Prostate gland (tissue), 2 donors: ENCODE results near the gene ZMAT5. TPM values are rescaled to one million over a fixed set of nuclear protein-coding genes. Genes with fewer than 3 reads are reported as not detected.

Source experiments
- DNase-seq: peaks from one replicate; pipeline ENCODE4 v3.0.0-alpha.2; 2019; ENCODE audit warnings: low spot score
- H3K27ac ChIP-seq, 2 donors: fragments of 200-600 bp; sonication (generic); 2 replicates each; pipeline ENCODE4 v1.5.1; 2017 to 2019
- H3K27me3 ChIP-seq: fragments of 200-600 bp; sonication (generic); replicated peaks from 2 replicates; pipeline ENCODE4 v1.5.1; 2019; ENCODE audit not compliant: insufficient read depth
- H3K36me3 ChIP-seq, 2 donors: fragments of 200-600 bp; sonication (generic); 1 replicate in 1 of 2; 2 replicates in 1 of 2; pipeline versions ENCODE4 v1.5.1 to v1.8.1; 2017 to 2019
- H3K4me1 ChIP-seq: fragments of 200-600 bp; sonication (generic); replicated peaks from 2 replicates; pipeline ENCODE4 v1.5.1; 2019
- H3K4me3 ChIP-seq, 2 donors: fragments of 200-600 bp; sonication (generic); 2 replicates each; pipeline ENCODE4 v1.5.1; 2017 to 2019
- H3K9me3 ChIP-seq: fragments of 200-600 bp; sonication (generic); 2 replicates; pipeline ENCODE4 v1.5.1; 2017
- CTCF ChIP-seq, 4 experiments: fragments of 200-600 bp in 2 of 4; fragments of 450-650 bp in 2 of 4; sonication (generic) in 2 of 4; IDR thresholded peaks; 1 replicate in 3 of 4; 2 replicates in 1 of 4; pipeline ENCODE4 v1.5.1; 2016 to 2019; ENCODE audit warnings: antibody characterized with exemption in 4 of 4, mild to moderate bottlenecking in 2 of 4, moderate library complexity in 2 of 4
- POLR2A ChIP-seq: fragments of 450-650 bp; IDR thresholded peaks from one replicate; pipeline ENCODE4 v1.6.1; 2016; ENCODE audit warnings: antibody characterized with exemption, mild to moderate bottlenecking
- POLR2AphosphoS5 ChIP-seq: sonication (generic); formaldehyde crosslinking; IDR thresholded peaks from one replicate; pipeline ENCODE4 v1.6.1; 2017; ENCODE audit warnings: antibody characterized with exemption
- WGBS: methylation state at CpG from one replicate; pipeline ENCODE4 v1.1.5; 2018; 5-methylcytosine and 5-hydroxymethylcytosine counted together
- intact Hi-C: fragments of 100-400 bp; cut with DNase I; formaldehyde crosslinking; loops from one replicate; pipeline ENCODE4 v1.14.2; 2022
- total RNA-seq, 2 donors: library from RNA; depleted of rRNA; stranded (reverse); fragments of >200 nt; gene quantifications; one replicate each; pipeline ENCODE4 v1.1.0, GENCODE V29; 2016

ZMAT5 gene
- total RNA-seq, 2 donors from 2014 or later: 32.9 to 33.5 TPM

- TF ChIP-seq CTCF (IDR thresholded peaks at IDR 0.05) (no peak), POLR2A (no peak), POLR2AphosphoS5 (no peak)
- DNase-seq: no peak
- 52% methylated on average over 24 of the region's 24 CpGs for WGBS
- Histone ChIP-seq H3K27ac (no peak overlapping the region), H3K27me3 (peaks cover 9% of the 10 kb centered on the region), H3K4me3 (peak overlapping the region in 1 of 2 donors; percentile 13), H3K36me3 (no peaks in the 10 kb centered on the region), H3K4me1 (peaks cover 7% of the 10 kb centered on the region), H3K9me3 (no peaks in the 10 kb centered on the region)
- intact Hi-C loops: loop anchor here (1.0 kb wide), 1 partner anchor 16 kb away; no protein-coding TSS in a partner anchor
Observed at GRCh38 chr22:29718949-29719898, 47.6 kb downstream of the ZMAT5 start.

GRCh38 chr22:29717789-29718188 is 49.0 kb downstream of the ZMAT5 start:
- no peak for DNase-seq
- no peak for TF ChIP-seq CTCF (IDR thresholded peaks at IDR 0.05)
- no peak for TF ChIP-seq POLR2AphosphoS5
- TF ChIP-seq POLR2A: no peak
- Histone ChIP-seq H3K4me1 (peaks cover 7% of the 10 kb centered on the region), H3K9me3 (no peaks in the 10 kb centered on the region), H3K27ac (no peak overlapping the region), H3K36me3 (no peaks in the 10 kb centered on the region), H3K4me3 (no peak overlapping the region), H3K27me3 (peaks cover 9% of the 10 kb centered on the region)
- intact Hi-C loops: no loop called here
- 47% methylated on average over 11 of the region's 11 CpGs for WGBS

GRCh38 chr22:29716814-29717545 is 49.8 kb downstream of the ZMAT5 start:
- no peaks in the 10 kb centered on the region for H3K9me3 ChIP-seq
- 67% methylated on average over 16 of the region's 16 CpGs for whole genome bisulfite sequencing
- H3K4me3 ChIP-seq: no peak overlapping the region
- intact Hi-C loops: no loop called here
- H3K27me3 ChIP-seq: peaks cover 9% of the 10 kb centered on the region
- H3K27ac ChIP-seq: no peak overlapping the region
- TF ChIP-seq CTCF (IDR thresholded peaks at IDR 0.05) (no peak), POLR2AphosphoS5 (no peak), POLR2A (no peak)
- DNase-seq: peak; percentile 35
- no peaks in the 10 kb centered on the region for H3K36me3 ChIP-seq
- H3K4me1 ChIP-seq: peaks cover 7% of the 10 kb centered on the region

GRCh38 chr22:29715705-29716104 is 51.1 kb downstream of the ZMAT5 start:
- TF ChIP-seq POLR2AphosphoS5 (no peak), CTCF (IDR thresholded peaks at IDR 0.05) (no peak), POLR2A (no peak)
- H3K4me1 ChIP-seq: peaks cover 2% of the 10 kb centered on the region
- no peak overlapping the region for H3K4me3 ChIP-seq
- no peak for DNase-seq
- H3K27me3 ChIP-seq: peaks cover 5% of the 10 kb centered on the region
- WGBS: 82% methylated on average over 5 of the region's 5 CpGs
- H3K27ac ChIP-seq: no peak overlapping the region
- intact Hi-C loops: no loop called here
- no peaks in the 10 kb centered on the region for H3K36me3 ChIP-seq
- H3K9me3 ChIP-seq: no peaks in the 10 kb centered on the region
